ENCODE data around the gene LHFPL6.

DNA sequence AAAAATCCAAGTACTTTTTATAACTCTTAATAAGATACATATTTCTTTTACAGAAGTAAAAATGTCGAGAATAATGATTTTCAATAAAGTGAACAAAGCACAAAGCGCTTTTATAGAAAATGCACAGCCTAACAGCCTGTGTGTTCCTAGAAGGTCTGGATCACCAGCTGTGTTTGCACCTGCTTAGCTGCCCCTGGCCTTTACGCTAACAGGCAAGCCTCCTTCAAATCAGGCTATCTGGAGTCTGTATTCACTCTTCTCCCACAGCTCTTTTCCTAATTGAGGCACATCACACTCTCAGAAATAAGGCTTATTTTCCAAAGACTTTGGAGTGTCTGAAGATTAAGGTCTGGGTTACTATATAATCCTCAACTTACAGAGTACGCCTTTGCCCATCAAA lies 183.1 kb downstream of the LHFPL6 start:
- TF ChIP-seq, protein P1, sequence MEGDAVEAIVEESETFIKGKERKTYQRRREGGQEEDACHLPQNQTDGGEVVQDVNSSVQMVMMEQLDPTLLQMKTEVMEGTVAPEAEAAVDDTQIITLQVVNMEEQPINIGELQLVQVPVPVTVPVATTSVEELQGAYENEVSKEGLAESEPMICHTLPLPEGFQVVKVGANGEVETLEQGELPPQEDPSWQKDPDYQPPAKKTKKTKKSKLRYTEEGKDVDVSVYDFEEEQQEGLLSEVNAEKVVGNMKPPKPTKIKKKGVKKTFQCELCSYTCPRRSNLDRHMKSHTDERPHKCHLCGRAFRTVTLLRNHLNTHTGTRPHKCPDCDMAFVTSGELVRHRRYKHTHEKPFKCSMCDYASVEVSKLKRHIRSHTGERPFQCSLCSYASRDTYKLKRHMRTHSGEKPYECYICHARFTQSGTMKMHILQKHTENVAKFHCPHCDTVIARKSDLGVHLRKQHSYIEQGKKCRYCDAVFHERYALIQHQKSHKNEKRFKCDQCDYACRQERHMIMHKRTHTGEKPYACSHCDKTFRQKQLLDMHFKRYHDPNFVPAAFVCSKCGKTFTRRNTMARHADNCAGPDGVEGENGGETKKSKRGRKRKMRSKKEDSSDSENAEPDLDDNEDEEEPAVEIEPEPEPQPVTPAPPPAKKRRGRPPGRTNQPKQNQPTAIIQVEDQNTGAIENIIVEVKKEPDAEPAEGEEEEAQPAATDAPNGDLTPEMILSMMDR (IDR thresholded peaks at IDR 0.05): no peak
- TF ChIP-seq POLR2AphosphoS5 (IDR thresholded peaks at IDR 0.05; ENCODE audit: low read depth, low read length) (no peak), TCF7L2 (IDR thresholded peaks at IDR 0.05; ENCODE audit: low read depth, low read length) (no peak)

All from Panc1 (cell line).